ENCODE data around the gene NHS. TPM values are rescaled to one million over a fixed set of nuclear protein-coding genes. Genes with fewer than 3 reads are reported as not detected.
A peak's percentile ranks its signal among the peaks of the same experiment; 100 is the strongest.

The NHS gene
- total and polyA plus RNA-seq, 2 of the 4 experiments (the other 2 are of a cell fraction): 0.36 to 0.90 TPM

GRCh38 chrX:17692709-17693346 lies 317.8 kb downstream of the NHS start:
- Histone ChIP-seq H4K5ac (ENCODE audit: low read depth, low read length) (no peak overlapping the region), H3K23ac (ENCODE audit: low read depth, low read length) (no peak overlapping the region), H3K4me3 (ENCODE audit: insufficient read depth, low read depth, low read length) (no peak overlapping the region), H2BK20ac (ENCODE audit: low read depth, low read length) (no peak overlapping the region), H3K9ac (ENCODE audit: low read depth, low read length) (no peak overlapping the region), H3K27me3 (ENCODE audit: control insufficient read depth, insufficient read depth, low read length) (no peaks in the 10 kb centered on the region; the same call in 1 of the 2 replicates), H3K4me2 (ENCODE audit: low read depth, low read length) (no peak overlapping the region), H2BK120ac (ENCODE audit: low read depth, low read length) (no peak overlapping the region), H4K91ac (ENCODE audit: insufficient read depth, low read depth, low read length) (no peak overlapping the region), H2AK9ac (replicated peaks; ENCODE audit: low read depth, low read length, poor library complexity) (no peak overlapping the region), H3K36me3 (ENCODE audit: control insufficient read depth, insufficient read depth, low read length) (no peaks in the 10 kb centered on the region), H2BK5ac (ENCODE audit: low read depth, low read length, poor library complexity, severe bottlenecking) (no peak overlapping the region), H3K9me3 (ENCODE audit: control insufficient read depth, insufficient read depth, low read length) (no peaks in the 10 kb centered on the region), H3K27ac (ENCODE audit: insufficient read depth, low read length) (no peak overlapping the region), H3K56ac (ENCODE audit: extremely low read depth, insufficient read depth, low read length) (no peak overlapping the region), H3K79me1 (ENCODE audit: low read depth in 1 of 2, low read length in 2 of 2) (no peaks in the 10 kb centered on the region), H3K4me1 (ENCODE audit: control insufficient read depth, insufficient read depth, low read length) (no peaks in the 10 kb centered on the region), H3K4ac (ENCODE audit: low read depth, low read length) (no peak overlapping the region), H3K18ac (ENCODE audit: low read depth, low read length) (no peak overlapping the region), H4K20me1 (ENCODE audit: insufficient read depth, low read length) (no peaks in the 10 kb centered on the region), H2AFZ (replicated peaks; ENCODE audit: low read length, poor library complexity) (no peak overlapping the region), H2BK15ac (ENCODE audit: low read depth, low read length) (no peak overlapping the region), H4K8ac (ENCODE audit: low read depth in 2 of 2, low read length in 2 of 2) (no peak overlapping the region), H3K14ac (replicated peaks; ENCODE audit: low read depth, low read length) (no peak overlapping the region), H2AK5ac (ENCODE audit: low read depth, low read length) (no peak overlapping the region), H3K9me1 (ENCODE audit: insufficient read depth, low read length) (no peaks in the 10 kb centered on the region)
- ATAC-seq (ENCODE audit: low read depth) (peak; percentile 52), DNase-seq (peak; percentile 84)
- in situ Hi-C loops (cut with MboI; ENCODE audit: low sequenced_read_pairs) (loop anchor here (25.0 kb wide), 1 partner anchor 856 kb away; no protein-coding TSS in a partner anchor), intact Hi-C loops (cut with micrococcal nuclease) (no loop called here), dilution Hi-C loops (cut with HindIII; ENCODE audit: low sequenced_read_pairs, unreplicated experiment) (no loop called here)
- no peak for TF ChIP-seq POLR2A (IDR thresholded peaks at IDR 0.05; ENCODE audit: low read depth, low read length)
- no peak for TF ChIP-seq RAD21 (IDR thresholded peaks at IDR 0.05; ENCODE audit: low read length)
- no peak for TF ChIP-seq MAZ (IDR thresholded peaks at IDR 0.05; ENCODE audit: borderline replicate concordance, low read depth, low read length)
- TF ChIP-seq CHD1 (IDR thresholded peaks at IDR 0.05; ENCODE audit: low read depth, low read length): no peak
- no peak for TF ChIP-seq SMC3 (IDR thresholded peaks at IDR 0.05; ENCODE audit: low read depth, low read length)
- no peak for TF ChIP-seq CEBPB (IDR thresholded peaks at IDR 0.05; ENCODE audit: low read depth, low read length)
- no peak for TF ChIP-seq NFE2L2 (IDR thresholded peaks at IDR 0.05; ENCODE audit: low read depth, low read length)
- no peak for TF ChIP-seq ELK1 (IDR thresholded peaks at IDR 0.05; ENCODE audit: borderline replicate concordance, low read depth, low read length)
- TF ChIP-seq BHLHE40 (IDR thresholded peaks at IDR 0.05; ENCODE audit: low read depth, low read length): no peak
- TF ChIP-seq MAFK (IDR thresholded peaks at IDR 0.05; ENCODE audit: low read depth, low read length): no peak
- no peak for TF ChIP-seq RCOR1 (IDR thresholded peaks at IDR 0.05; ENCODE audit: insufficient replicate concordance, low read length)
- TF ChIP-seq USF2 (IDR thresholded peaks at IDR 0.05; ENCODE audit: low read depth, low read length): no peak
- TF ChIP-seq, protein P1, sequence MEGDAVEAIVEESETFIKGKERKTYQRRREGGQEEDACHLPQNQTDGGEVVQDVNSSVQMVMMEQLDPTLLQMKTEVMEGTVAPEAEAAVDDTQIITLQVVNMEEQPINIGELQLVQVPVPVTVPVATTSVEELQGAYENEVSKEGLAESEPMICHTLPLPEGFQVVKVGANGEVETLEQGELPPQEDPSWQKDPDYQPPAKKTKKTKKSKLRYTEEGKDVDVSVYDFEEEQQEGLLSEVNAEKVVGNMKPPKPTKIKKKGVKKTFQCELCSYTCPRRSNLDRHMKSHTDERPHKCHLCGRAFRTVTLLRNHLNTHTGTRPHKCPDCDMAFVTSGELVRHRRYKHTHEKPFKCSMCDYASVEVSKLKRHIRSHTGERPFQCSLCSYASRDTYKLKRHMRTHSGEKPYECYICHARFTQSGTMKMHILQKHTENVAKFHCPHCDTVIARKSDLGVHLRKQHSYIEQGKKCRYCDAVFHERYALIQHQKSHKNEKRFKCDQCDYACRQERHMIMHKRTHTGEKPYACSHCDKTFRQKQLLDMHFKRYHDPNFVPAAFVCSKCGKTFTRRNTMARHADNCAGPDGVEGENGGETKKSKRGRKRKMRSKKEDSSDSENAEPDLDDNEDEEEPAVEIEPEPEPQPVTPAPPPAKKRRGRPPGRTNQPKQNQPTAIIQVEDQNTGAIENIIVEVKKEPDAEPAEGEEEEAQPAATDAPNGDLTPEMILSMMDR (conservative IDR thresholded peaks at IDR 0.05; ENCODE audit: low read depth, low read length): no peak
- TF ChIP-seq FOS (IDR thresholded peaks at IDR 0.05; ENCODE audit: low read depth, low read length): no peak
- no peak for TF ChIP-seq RFX5 (IDR thresholded peaks at IDR 0.05; ENCODE audit: low read depth, low read length)
- no peak for TF ChIP-seq MXI1 (IDR thresholded peaks at IDR 0.05; ENCODE audit: borderline replicate concordance, low read depth, low read length)
- BruUV-seq (replicated peaks): no TSS peak
- ChIA-PET POLR2A (ENCODE audit: unreplicated experiment) (no interaction called here), CTCF (no interaction called here)
- WGBS, 2 experiments (ENCODE audit: extremely low coverage in 2 of 2, insufficient read length in 1 of 2): 80% methylated on average over 1 of the region's 5 CpGs; no CpG with 5 or more reads in 1 of the 2 experiments
